Astrocyte (in vitro differentiated cells and primary cell): Measurements from ENCODE around the gene VDR. TPM values are rescaled to one million over a fixed set of nuclear protein-coding genes. Genes with fewer than 3 reads are reported as not detected.

Experiments
- DNase-seq: peaks from one replicate; pipeline ENCODE4 v3.0.0-alpha.2; 2010; ENCODE audit warnings: low read depth
- FAIRE-seq: peaks from 2 replicates; lab custom pipeline; 2011; peaks lifted over from hg19 to GRCh38; lab: Jason Lieb, UNC
- H2AFZ ChIP-seq: 2 replicates; pipeline ENCODE4 v1.6.0; 2012; ENCODE audit warnings: low read depth, low read length, inconsistent platforms
- H3K27ac ChIP-seq: 2 replicates; pipeline ENCODE4 v1.5.1; 2011; ENCODE audit warnings: low read depth, low read length, inconsistent platforms
- H3K27me3 ChIP-seq: 2 replicates; pipeline ENCODE4 v1.6.0; 2011; ENCODE audit warnings: low read length, inconsistent platforms; ENCODE audit not compliant: insufficient read depth
- H3K36me3 ChIP-seq: 2 replicates; pipeline ENCODE4 v1.5.1; 2011; ENCODE audit warnings: low read length, inconsistent platforms; ENCODE audit not compliant: insufficient read depth
- H3K4me1 ChIP-seq: 2 replicates; pipeline ENCODE4 v1.5.1; 2011; ENCODE audit warnings: low read length, inconsistent platforms; ENCODE audit not compliant: insufficient read depth
- H3K4me2 ChIP-seq: 2 replicates; pipeline ENCODE4 v1.6.0; 2012; ENCODE audit warnings: low read length, inconsistent platforms
- H3K4me3 ChIP-seq: 2 replicates; pipeline ENCODE4 v1.5.1; 2011; ENCODE audit warnings: low read depth, mild to moderate bottlenecking, low read length, inconsistent platforms; ENCODE audit not compliant: insufficient read depth
- H3K79me2 ChIP-seq: 2 replicates; pipeline ENCODE4 v1.6.0; 2012; ENCODE audit warnings: mild to moderate bottlenecking, low read length, inconsistent platforms; ENCODE audit not compliant: insufficient read depth
- H3K9ac ChIP-seq: 2 replicates; pipeline ENCODE4 v1.6.0; 2012; ENCODE audit warnings: mild to moderate bottlenecking, low read length, inconsistent platforms
- H3K9me3 ChIP-seq: 2 replicates; pipeline ENCODE4 v1.5.1; 2012; ENCODE audit warnings: low read depth, mild to moderate bottlenecking, low read length, inconsistent platforms; ENCODE audit not compliant: insufficient read depth
- H4K20me1 ChIP-seq: 2 replicates; pipeline ENCODE4 v1.6.0; 2012; ENCODE audit warnings: low read length, inconsistent platforms; ENCODE audit not compliant: insufficient read depth
- H3K27ac Mint-ChIP-seq: one replicate; pipeline ENCODE4 v1.8.0; 2021; ENCODE audit warnings: mild to moderate bottlenecking, mixed read lengths; ENCODE audit not compliant: unreplicated experiment
- H3K27me3 Mint-ChIP-seq: one replicate; pipeline ENCODE4 v1.8.0; 2021; ENCODE audit warnings: low read depth, mixed read lengths; ENCODE audit not compliant: unreplicated experiment
- H3K36me3 Mint-ChIP-seq: one replicate; pipeline ENCODE4 v1.8.0; 2021; ENCODE audit warnings: low read depth, mixed read lengths; ENCODE audit not compliant: unreplicated experiment
- H3K4me1 Mint-ChIP-seq: one replicate; pipeline ENCODE4 v1.8.0; 2021; ENCODE audit warnings: low read depth, mixed read lengths; ENCODE audit not compliant: unreplicated experiment
- H3K4me3 Mint-ChIP-seq: one replicate; pipeline ENCODE4 v1.8.0; 2021; ENCODE audit warnings: mild to moderate bottlenecking, moderate library complexity, mixed read lengths; ENCODE audit not compliant: unreplicated experiment
- H3K9me3 Mint-ChIP-seq: one replicate; pipeline ENCODE4 v1.8.0; 2021; ENCODE audit warnings: mild to moderate bottlenecking, mixed read lengths; ENCODE audit not compliant: unreplicated experiment
- EZH2 ChIP-seq: IDR thresholded peaks from 2 replicates; pipeline ENCODE4 v1.6.1; 2012; ENCODE audit warnings: mild to moderate bottlenecking, low read length, inconsistent platforms; ENCODE audit not compliant: insufficient read depth
- total RNA-seq: library from RNA; stranded (reverse); gene quantifications from 2 replicates; pipeline ENCODE4 v1.2.1, GENCODE V29; 2021
- TF ChIP-seq, protein P1 (sequence below): IDR thresholded peaks from 2 replicates; pipeline ENCODE4 v1.5.1; 2011; ENCODE audit warnings: low read depth, mild to moderate bottlenecking, inconsistent platforms, low read length, moderate library complexity; ENCODE audit not compliant: insufficient read depth

VDR gene
- total RNA-seq, 1 donor from 2014 or later, result 6.6 TPM

DNA sequence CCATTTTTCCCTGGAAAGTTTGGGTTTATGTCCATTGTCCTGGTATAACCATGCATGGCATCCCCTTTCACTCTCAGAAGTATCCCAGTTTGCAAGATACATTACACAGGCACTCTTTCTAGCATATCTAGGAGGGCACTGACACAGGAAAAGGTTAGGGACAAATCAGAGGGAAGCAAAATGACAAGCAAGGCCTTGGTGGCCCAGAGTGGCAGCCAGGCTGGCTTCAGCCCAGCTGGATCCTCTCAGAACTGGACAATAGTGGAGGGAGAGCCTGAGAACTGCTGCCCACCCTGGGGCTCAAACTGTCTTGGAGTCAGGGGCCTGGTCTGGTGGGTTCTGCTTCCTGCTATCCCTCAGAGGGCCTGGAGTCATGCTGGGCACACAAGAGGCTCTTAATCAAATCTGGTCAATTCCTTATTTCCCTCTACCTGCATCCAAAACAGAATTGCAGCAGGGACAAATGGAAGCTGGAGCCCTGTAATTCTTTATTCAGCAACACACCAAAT is 2.6 kb downstream of the VDR start:
- H3K9me3 ChIP-seq, result no peaks in the 10 kb centered on the region
- TF ChIP-seq, protein P1, sequence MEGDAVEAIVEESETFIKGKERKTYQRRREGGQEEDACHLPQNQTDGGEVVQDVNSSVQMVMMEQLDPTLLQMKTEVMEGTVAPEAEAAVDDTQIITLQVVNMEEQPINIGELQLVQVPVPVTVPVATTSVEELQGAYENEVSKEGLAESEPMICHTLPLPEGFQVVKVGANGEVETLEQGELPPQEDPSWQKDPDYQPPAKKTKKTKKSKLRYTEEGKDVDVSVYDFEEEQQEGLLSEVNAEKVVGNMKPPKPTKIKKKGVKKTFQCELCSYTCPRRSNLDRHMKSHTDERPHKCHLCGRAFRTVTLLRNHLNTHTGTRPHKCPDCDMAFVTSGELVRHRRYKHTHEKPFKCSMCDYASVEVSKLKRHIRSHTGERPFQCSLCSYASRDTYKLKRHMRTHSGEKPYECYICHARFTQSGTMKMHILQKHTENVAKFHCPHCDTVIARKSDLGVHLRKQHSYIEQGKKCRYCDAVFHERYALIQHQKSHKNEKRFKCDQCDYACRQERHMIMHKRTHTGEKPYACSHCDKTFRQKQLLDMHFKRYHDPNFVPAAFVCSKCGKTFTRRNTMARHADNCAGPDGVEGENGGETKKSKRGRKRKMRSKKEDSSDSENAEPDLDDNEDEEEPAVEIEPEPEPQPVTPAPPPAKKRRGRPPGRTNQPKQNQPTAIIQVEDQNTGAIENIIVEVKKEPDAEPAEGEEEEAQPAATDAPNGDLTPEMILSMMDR, result no peak
- TF ChIP-seq EZH2, result no peak
- no peak overlapping the region for H3K27ac ChIP-seq
- no peak overlapping the region for H3K27ac Mint-ChIP-seq
- peaks cover 29% of the 10 kb centered on the region for H3K4me1 ChIP-seq
- H3K36me3 Mint-ChIP-seq, result peaks cover 4% of the 10 kb centered on the region
- H3K9ac ChIP-seq, result no peak overlapping the region
- peaks cover 48% of the 10 kb centered on the region for H4K20me1 ChIP-seq
- no peak for DNase-seq
- H3K4me1 Mint-ChIP-seq, result peaks cover 17% of the 10 kb centered on the region
- no peaks in the 10 kb centered on the region for H3K36me3 ChIP-seq
- H2AFZ ChIP-seq, result no peak overlapping the region
- H3K4me2 ChIP-seq, result peak overlapping the region; percentile 96
- H3K27me3 ChIP-seq, result peaks cover 22% of the 10 kb centered on the region
- H3K4me3 Mint-ChIP-seq, result no peak overlapping the region
- no peak for FAIRE-seq
- H3K79me2 ChIP-seq, result peaks cover 18% of the 10 kb centered on the region
- H3K4me3 ChIP-seq, result no peak overlapping the region
- H3K27me3 Mint-ChIP-seq, result peaks cover 52% of the 10 kb centered on the region
- H3K9me3 Mint-ChIP-seq, result peaks cover 4% of the 10 kb centered on the region

DNA sequence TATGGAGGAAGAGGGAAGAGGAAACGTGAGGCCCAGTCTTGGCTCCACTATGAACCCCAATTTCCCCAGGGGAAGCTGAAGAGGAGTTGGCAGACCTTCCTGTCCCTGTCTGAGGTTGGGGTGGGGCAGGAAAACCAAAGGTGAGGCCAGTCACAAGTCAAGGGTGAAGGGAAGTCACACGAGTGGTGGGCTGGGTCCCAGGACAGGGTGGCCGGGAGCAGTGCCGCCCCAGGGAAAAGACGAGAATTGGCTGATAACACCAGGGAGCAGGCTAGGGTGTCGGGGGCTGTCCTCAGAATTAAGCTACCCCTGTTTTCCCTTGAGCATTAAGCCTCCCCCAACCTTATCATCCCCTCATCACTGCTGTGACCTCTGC is 3.1 kb downstream of the VDR start:
- peaks cover 53% of the 10 kb centered on the region for H4K20me1 ChIP-seq
- H3K9me3 ChIP-seq, result no peaks in the 10 kb centered on the region
- FAIRE-seq (no peak), DNase-seq (no peak)
- H3K27me3 Mint-ChIP-seq, result peaks cover 48% of the 10 kb centered on the region
- no peak overlapping the region for H3K9ac ChIP-seq
- peaks cover 18% of the 10 kb centered on the region for H3K79me2 ChIP-seq
- no peaks in the 10 kb centered on the region for H3K36me3 ChIP-seq
- H3K4me1 ChIP-seq, result peaks cover 34% of the 10 kb centered on the region
- H3K27ac Mint-ChIP-seq, result no peak overlapping the region
- no peak overlapping the region for H2AFZ ChIP-seq
- TF ChIP-seq, protein P1, result no peak
- no peak overlapping the region for H3K4me2 ChIP-seq
- H3K27ac ChIP-seq, result no peak overlapping the region
- H3K27me3 ChIP-seq, result peaks cover 17% of the 10 kb centered on the region
- peaks cover 17% of the 10 kb centered on the region for H3K4me1 Mint-ChIP-seq
- H3K4me3 Mint-ChIP-seq, result no peak overlapping the region
- H3K4me3 ChIP-seq, result no peak overlapping the region
- peaks cover 4% of the 10 kb centered on the region for H3K36me3 Mint-ChIP-seq
- peaks cover 4% of the 10 kb centered on the region for H3K9me3 Mint-ChIP-seq

- Histone ChIP-seq H3K27ac (no peak overlapping the region), H3K4me3 (no peak overlapping the region), H4K20me1 (peaks cover 55% of the 10 kb centered on the region), H3K9ac (no peak overlapping the region), H3K27me3 (peaks cover 12% of the 10 kb centered on the region), H3K4me1 (peaks cover 35% of the 10 kb centered on the region), H3K9me3 (no peaks in the 10 kb centered on the region), H3K4me2 (no peak overlapping the region), H3K36me3 (no peaks in the 10 kb centered on the region), H3K79me2 (peaks cover 18% of the 10 kb centered on the region), H2AFZ (no peak overlapping the region)
- TF ChIP-seq, protein P1, result no peak
- TF ChIP-seq EZH2, result no peak
- no peak for DNase-seq
- peaks cover 4% of the 10 kb centered on the region for H3K36me3 Mint-ChIP-seq
- H3K4me3 Mint-ChIP-seq, result no peak overlapping the region
- H3K9me3 Mint-ChIP-seq, result peaks cover 4% of the 10 kb centered on the region
- H3K27me3 Mint-ChIP-seq, result peaks cover 44% of the 10 kb centered on the region
- peaks cover 17% of the 10 kb centered on the region for H3K4me1 Mint-ChIP-seq
- no peak for FAIRE-seq
- no peak overlapping the region for H3K27ac Mint-ChIP-seq
Measured at GRCh38 chr12:47901063-47901717, 3.6 kb downstream of the VDR start.
